Lung (tissue), 12 donors: ENCODE results near the gene PARP11. TPM values are rescaled to one million over a fixed set of nuclear protein-coding genes. Genes with fewer than 3 reads are reported as not detected.

Source experiments
- ATAC-seq: fragments of 200-7000 bp; cut with Tn5 transposase; one replicate; pipeline ENCODE4 v1.9.1; 2020; ENCODE audit warnings: moderate number of reproducible peaks; ENCODE audit not compliant: insufficient read depth, low FRiP score
- DNase-seq, 3 donors: peaks; one replicate each; pipeline ENCODE4 v3.0.0-alpha.2; 2013 to 2017
- H3K27ac ChIP-seq, 2 donors: one replicate each; pipeline ENCODE4 v1.5.1; 2013; ENCODE audit warnings: mild to moderate bottlenecking in 2 of 2, moderate library complexity in 2 of 2, control low read depth in 1 of 2, inconsistent platforms in 1 of 2, low read depth in 1 of 2, low read length in 1 of 2
- H3K27me3 ChIP-seq, 3 donors: one replicate each; pipeline ENCODE4 v1.5.1; 2013; ENCODE audit warnings: low read length in 2 of 3; ENCODE audit not compliant: control insufficient read depth in 3 of 3, insufficient read depth in 3 of 3
- H3K36me3 ChIP-seq, 4 donors: one replicate each; pipeline ENCODE4 v1.5.1; 2013; ENCODE audit warnings: low read length in 4 of 4, mild to moderate bottlenecking in 1 of 4, moderate library complexity in 1 of 4; ENCODE audit not compliant: control insufficient read depth in 4 of 4, insufficient read depth in 4 of 4
- H3K4me1 ChIP-seq, 5 donors: one replicate each; pipeline ENCODE4 v1.5.1; 2013; ENCODE audit warnings: low read length in 5 of 5, mild to moderate bottlenecking in 2 of 5, moderate library complexity in 1 of 5; ENCODE audit not compliant: control insufficient read depth in 5 of 5, insufficient read depth in 5 of 5
- H3K4me3 ChIP-seq: one replicate; pipeline ENCODE4 v1.5.1; 2013; ENCODE audit warnings: mild to moderate bottlenecking, control low read depth, moderate library complexity
- H3K9ac ChIP-seq, 2 donors: one replicate each; pipeline ENCODE4 v1.5.1; 2013; ENCODE audit warnings: low read length in 2 of 2, control low read depth in 1 of 2; ENCODE audit not compliant: insufficient read depth in 1 of 2
- H3K9me3 ChIP-seq, 4 donors: one replicate each; pipeline ENCODE4 v1.5.1; 2013; ENCODE audit warnings: low read length in 3 of 4, mild to moderate bottlenecking in 1 of 4, moderate library complexity in 1 of 4; ENCODE audit not compliant: control insufficient read depth in 4 of 4, insufficient read depth in 3 of 4
- WGBS, 2 donors: extraction: QIAGEN DNeasy Blood & Tissue Kit; methylation state at CpG; one replicate each; pipeline ENCODE4 v1.1.7; 2013; 5-methylcytosine and 5-hydroxymethylcytosine counted together
- polyA plus RNA-seq, 2 donors: library from polyadenylated mRNA; stranded (reverse); fragments of 200-250 nt; gene quantifications; one replicate each; pipeline ENCODE4 v1.2.1, GENCODE V29; 2013
- total RNA-seq, 2 donors: library from RNA; depleted of rRNA in 1 of 2; stranded (reverse); fragments of >200 nt in 1 of 2; gene quantifications; one replicate each; pipeline ENCODE4 v1.2.1, GENCODE V29; 2014 to 2021
- TF ChIP-seq, protein P1 (sequence below): IDR thresholded peaks from 2 replicates; pipeline ENCODE4 v1.5.1; 2012; ENCODE audit warnings: mild to moderate bottlenecking; ENCODE audit errors: control extremely low read depth, extremely low read depth
- donor health status: control.
- donor health status: control.
- donor health status: Bipolar disorder and iron deficiency.
- donor health status: healthy.
- donor health status: DM: yes; HTN: yes; CAD: no.

The PARP11 gene
- total and polyA plus RNA-seq, 4 donors, result 2.7 to 12.8 (median 8.1) TPM

DNA sequence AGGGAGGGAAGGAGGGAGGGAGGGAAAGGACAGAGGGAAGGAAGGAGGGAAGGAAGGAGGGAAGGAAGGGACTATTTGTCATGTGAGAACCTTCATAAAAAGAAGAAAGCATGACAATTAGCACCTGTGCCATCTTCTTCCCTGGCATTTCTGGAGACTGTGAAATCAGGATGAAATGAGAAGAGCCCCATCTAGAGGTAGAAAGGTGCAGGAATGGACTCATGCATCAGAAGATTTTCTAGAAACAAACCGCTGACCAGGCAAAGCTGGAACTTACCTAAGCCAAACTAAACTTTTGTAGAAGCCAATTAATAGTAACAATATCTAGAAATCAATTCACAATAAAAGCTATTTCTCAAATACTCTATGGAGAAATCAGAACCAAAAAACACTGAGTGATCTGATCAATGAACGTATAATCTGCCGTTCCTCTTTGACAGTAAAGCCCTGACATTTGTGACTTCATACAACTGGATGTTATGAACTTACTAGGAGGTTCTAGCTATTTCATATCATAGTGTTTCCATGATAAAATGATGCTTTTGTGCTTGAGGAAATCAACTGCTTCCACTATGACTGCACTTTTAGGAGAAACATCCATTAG lies 95.9 kb downstream of the PARP11 start:
- H3K4me1 ChIP-seq, result peaks cover 0 to 2% (median 0%) of the 10 kb centered on the region in 5 donors
- ATAC-seq (no peak), DNase-seq (peak in 2 of 3 donors; percentile 33 to 55)
- H3K9ac ChIP-seq, result no peak overlapping the region
- no peaks in the 10 kb centered on the region for H3K9me3 ChIP-seq
- TF ChIP-seq, protein P1, sequence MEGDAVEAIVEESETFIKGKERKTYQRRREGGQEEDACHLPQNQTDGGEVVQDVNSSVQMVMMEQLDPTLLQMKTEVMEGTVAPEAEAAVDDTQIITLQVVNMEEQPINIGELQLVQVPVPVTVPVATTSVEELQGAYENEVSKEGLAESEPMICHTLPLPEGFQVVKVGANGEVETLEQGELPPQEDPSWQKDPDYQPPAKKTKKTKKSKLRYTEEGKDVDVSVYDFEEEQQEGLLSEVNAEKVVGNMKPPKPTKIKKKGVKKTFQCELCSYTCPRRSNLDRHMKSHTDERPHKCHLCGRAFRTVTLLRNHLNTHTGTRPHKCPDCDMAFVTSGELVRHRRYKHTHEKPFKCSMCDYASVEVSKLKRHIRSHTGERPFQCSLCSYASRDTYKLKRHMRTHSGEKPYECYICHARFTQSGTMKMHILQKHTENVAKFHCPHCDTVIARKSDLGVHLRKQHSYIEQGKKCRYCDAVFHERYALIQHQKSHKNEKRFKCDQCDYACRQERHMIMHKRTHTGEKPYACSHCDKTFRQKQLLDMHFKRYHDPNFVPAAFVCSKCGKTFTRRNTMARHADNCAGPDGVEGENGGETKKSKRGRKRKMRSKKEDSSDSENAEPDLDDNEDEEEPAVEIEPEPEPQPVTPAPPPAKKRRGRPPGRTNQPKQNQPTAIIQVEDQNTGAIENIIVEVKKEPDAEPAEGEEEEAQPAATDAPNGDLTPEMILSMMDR, result peak; percentile 41
- no peak overlapping the region for H3K27ac ChIP-seq
- H3K36me3 ChIP-seq, result no peaks in the 10 kb centered on the region
- H3K4me3 ChIP-seq, result no peak overlapping the region
- WGBS, 2 donors, result 67 to 69% methylated on average over 3 of the region's 3 CpGs
- peaks cover 0 to 4% (median 3%) of the 10 kb centered on the region in 3 donors for H3K27me3 ChIP-seq

DNA sequence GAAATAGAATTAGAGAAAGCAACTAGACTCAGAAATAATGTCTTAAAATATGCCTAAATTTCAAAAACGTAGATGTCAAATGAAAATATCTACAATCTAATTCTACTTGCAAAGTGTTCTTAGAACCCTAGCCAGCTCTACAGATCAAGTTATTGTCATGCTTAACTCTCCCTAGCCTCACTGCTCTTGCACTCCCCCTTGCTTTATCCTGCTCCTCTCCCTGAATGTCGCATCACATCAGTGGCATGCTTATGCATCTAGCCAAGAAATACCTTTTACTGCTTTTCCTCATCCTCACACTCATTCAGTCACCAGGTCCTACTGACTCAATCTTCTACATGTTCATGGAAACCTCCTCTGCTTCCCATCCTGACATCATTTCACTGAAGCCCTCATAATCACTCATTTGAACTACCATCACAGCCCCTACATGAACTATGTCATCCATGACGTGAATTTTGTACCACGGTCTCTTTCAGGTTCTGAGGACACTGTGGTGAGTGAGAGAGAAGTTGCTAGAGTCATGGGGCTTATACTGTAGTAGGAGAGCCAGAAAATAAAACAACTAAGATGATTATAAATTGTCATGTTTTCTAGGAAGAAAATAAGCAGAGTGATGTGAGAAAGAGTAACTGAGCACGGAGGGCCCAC lies 97.7 kb downstream of the PARP11 start:
- Histone ChIP-seq H3K4me1 (peaks cover 0 to 4% (median 0%) of the 10 kb centered on the region in 5 donors), H3K9me3 (no peaks in the 10 kb centered on the region), H3K9ac (no peak overlapping the region), H3K27me3 (peaks cover 0 to 4% (median 3%) of the 10 kb centered on the region in 3 donors), H3K4me3 (no peak overlapping the region), H3K27ac (no peak overlapping the region), H3K36me3 (no peaks in the 10 kb centered on the region)
- TF ChIP-seq, protein P1, result no peak
- ATAC-seq (no peak), DNase-seq (no peak)
- 85 to 91% methylated on average over 5 of the region's 5 CpGs for WGBS, 2 donors

DNA sequence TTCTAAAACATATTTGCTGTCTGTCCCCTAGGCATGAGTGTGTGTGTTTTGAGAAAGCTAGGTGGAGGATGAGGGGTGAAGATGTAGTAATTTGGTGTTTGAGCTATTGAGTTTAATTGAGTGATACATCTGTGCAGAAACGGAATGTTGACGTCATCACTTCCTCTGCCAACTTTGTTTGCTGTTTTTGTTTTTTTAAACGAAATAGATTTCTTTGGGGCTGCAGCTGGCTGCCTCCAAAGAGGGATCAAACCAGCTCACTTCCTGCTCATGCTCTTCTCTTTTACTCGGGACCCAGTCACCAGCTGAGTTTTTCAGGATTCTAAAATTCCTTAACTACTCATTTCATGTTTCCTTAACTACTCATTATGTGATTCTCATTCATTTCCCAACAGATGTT lies 100.8 kb downstream of the PARP11 start:
- Histone ChIP-seq H3K9ac (no peak overlapping the region), H3K36me3 (no peaks in the 10 kb centered on the region), H3K27me3 (peaks cover 0 to 4% (median 3%) of the 10 kb centered on the region in 3 donors), H3K9me3 (no peaks in the 10 kb centered on the region), H3K27ac (no peak overlapping the region), H3K4me3 (no peak overlapping the region), H3K4me1 (peaks cover 0 to 4% (median 0%) of the 10 kb centered on the region in 5 donors)
- WGBS, 2 donors, result 33 to 44% methylated on average over 4 of the region's 4 CpGs
- ATAC-seq, result no peak
- TF ChIP-seq, protein P1, result no peak
- peak in 2 of 3 donors; percentile 6 to 37 for DNase-seq
